ENCODE measurements around the gene PXYLP1. TPM values are rescaled to one million over a fixed set of nuclear protein-coding genes. Genes with fewer than 3 reads are reported as not detected.

Gene PXYLP1
- polyA plus RNA-seq, 1 experiment: 20.0 TPM

DNA sequence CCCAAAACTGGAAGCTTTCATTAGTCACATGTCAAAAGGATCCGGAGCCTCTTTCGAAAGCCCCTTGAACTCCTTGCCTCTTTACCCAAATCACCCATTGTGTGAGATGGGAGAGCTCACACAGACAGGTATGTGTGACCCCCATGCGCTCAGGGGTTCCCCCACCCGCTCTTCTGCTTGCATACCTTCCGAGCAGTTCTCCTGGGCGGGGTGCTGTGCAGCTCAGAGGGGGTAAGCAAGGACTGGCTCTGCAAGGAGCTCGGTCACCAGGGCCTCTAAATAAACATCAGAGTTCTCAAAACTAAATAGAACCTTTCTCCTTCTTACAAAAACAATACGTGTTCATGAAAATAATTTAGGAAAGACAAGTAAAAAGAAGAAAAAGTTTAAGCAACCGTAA, 55.7 kb downstream of the PXYLP1 start:
- DNase-seq (ENCODE audit: low read depth, low spot score): no peak
- Histone ChIP-seq H3K9me3 (ENCODE audit: control insufficient read depth, insufficient read depth, low read length) (no peaks in the 10 kb centered on the region), H3K27me3 (ENCODE audit: control insufficient read depth, insufficient read depth, low read length) (no peaks in the 10 kb centered on the region), H3K4me3 (ENCODE audit: low read depth, low read length) (no peak overlapping the region), H3K27ac (ENCODE audit: low read depth, low read length) (no peak overlapping the region)
- TF ChIP-seq, protein P1, sequence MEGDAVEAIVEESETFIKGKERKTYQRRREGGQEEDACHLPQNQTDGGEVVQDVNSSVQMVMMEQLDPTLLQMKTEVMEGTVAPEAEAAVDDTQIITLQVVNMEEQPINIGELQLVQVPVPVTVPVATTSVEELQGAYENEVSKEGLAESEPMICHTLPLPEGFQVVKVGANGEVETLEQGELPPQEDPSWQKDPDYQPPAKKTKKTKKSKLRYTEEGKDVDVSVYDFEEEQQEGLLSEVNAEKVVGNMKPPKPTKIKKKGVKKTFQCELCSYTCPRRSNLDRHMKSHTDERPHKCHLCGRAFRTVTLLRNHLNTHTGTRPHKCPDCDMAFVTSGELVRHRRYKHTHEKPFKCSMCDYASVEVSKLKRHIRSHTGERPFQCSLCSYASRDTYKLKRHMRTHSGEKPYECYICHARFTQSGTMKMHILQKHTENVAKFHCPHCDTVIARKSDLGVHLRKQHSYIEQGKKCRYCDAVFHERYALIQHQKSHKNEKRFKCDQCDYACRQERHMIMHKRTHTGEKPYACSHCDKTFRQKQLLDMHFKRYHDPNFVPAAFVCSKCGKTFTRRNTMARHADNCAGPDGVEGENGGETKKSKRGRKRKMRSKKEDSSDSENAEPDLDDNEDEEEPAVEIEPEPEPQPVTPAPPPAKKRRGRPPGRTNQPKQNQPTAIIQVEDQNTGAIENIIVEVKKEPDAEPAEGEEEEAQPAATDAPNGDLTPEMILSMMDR (IDR thresholded peaks at IDR 0.05; ENCODE audit: low read depth, low read length): no peak
- ChIA-PET CTCF (interaction anchor here (1.8 kb wide), 1 partner anchor 18 kb away, joined by 4 read pairs; no protein-coding TSS in a partner anchor), POLR2A (no interaction called here)

GRCh38 chr3:141288336-141288990, 56.8 kb downstream of the PXYLP1 start:
- ChIA-PET POLR2A (no interaction called here), CTCF (interaction anchor here (1.8 kb wide), 1 partner anchor 17 kb away, joined by 4 read pairs; no protein-coding TSS in a partner anchor)
- TF ChIP-seq, protein P1 (IDR thresholded peaks at IDR 0.05; ENCODE audit: low read depth, low read length): no peak
- no peak for DNase-seq (ENCODE audit: low read depth, low spot score)
- Histone ChIP-seq H3K9me3 (ENCODE audit: control insufficient read depth, insufficient read depth, low read length) (no peaks in the 10 kb centered on the region), H3K27me3 (ENCODE audit: control insufficient read depth, insufficient read depth, low read length) (no peaks in the 10 kb centered on the region), H3K4me3 (ENCODE audit: low read depth, low read length) (no peak overlapping the region), H3K27ac (ENCODE audit: low read depth, low read length) (no peak overlapping the region)

DNA sequence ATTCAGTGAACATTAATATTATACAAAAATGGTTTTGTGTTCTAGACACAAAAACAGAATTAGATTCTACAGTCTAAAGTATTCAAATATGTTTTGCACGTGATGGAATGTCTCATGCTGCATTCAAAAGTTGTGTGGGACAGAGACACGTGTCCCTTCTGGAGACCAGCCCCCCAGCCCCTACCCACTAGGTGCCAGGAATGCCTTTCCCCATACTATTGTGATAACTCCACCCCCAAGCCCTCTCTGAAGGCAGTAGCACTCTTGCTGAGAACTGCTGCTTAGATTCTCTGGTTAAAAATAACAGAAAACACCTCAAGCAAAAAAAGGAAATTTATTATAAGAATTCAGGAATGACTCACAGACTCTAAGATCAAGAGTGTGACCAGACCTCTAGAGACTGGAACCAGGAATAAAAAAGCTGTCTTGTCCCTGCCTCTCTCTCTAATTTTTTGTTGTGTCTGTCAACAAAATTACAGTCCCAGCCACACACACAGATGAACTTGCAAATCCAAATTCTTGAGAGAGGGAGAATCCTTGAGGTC, 57.7 kb downstream of the PXYLP1 start:
- Histone ChIP-seq H3K9me3 (ENCODE audit: control insufficient read depth, insufficient read depth, low read length) (no peaks in the 10 kb centered on the region), H3K27ac (ENCODE audit: low read depth, low read length) (no peak overlapping the region), H3K27me3 (ENCODE audit: control insufficient read depth, insufficient read depth, low read length) (no peaks in the 10 kb centered on the region), H3K4me3 (ENCODE audit: low read depth, low read length) (no peak overlapping the region)
- TF ChIP-seq, protein P1 (IDR thresholded peaks at IDR 0.05; ENCODE audit: low read depth, low read length): no peak
- POLR2A ChIA-PET: no interaction called here
- no peak for DNase-seq (ENCODE audit: low read depth, low spot score)
- CTCF ChIA-PET: no interaction called here

- Histone ChIP-seq H3K9me3 (ENCODE audit: control insufficient read depth, insufficient read depth, low read length) (no peaks in the 10 kb centered on the region), H3K4me3 (ENCODE audit: low read depth, low read length) (no peak overlapping the region), H3K27ac (ENCODE audit: low read depth, low read length) (no peak overlapping the region), H3K27me3 (ENCODE audit: control insufficient read depth, insufficient read depth, low read length) (no peaks in the 10 kb centered on the region)
- DNase-seq (ENCODE audit: low read depth, low spot score): no peak
- ChIA-PET POLR2A (no interaction called here), CTCF (interaction anchor here (0.6 to 2.0 kb wide), 5 partner anchors 11 to 285 kb away, joined by 3 to 6 read pairs (median 3); no protein-coding TSS in a partner anchor)
- TF ChIP-seq, protein P1 (IDR thresholded peaks at IDR 0.05; ENCODE audit: low read depth, low read length): no peak
Observed at GRCh38 chr3:141291559-141292355, 60.1 kb downstream of the PXYLP1 start.

Measured in AG04450 (cell line).